GM18867 (cell line): ENCODE data around the gene GATB.
A peak's percentile ranks its signal among the peaks of the same experiment; 100 is the strongest.

Experiments
- ATAC-seq: cut with Tn5 transposase; IDR thresholded peaks from one replicate; pipeline ENCODE4 v1.9.1; 2021; ENCODE audit warnings: mild to moderate bottlenecking, moderate library complexity; ENCODE audit not compliant: unreplicated experiment

Gene GATB

GRCh38 chr4:151760712-151761661, at the start of gene GATB:
TSS of gene GATB (minus strand) at chr4:151761007. CDS start at chr4:151760982, 25 bp downstream.
- peak; percentile 99 for ATAC-seq

- ATAC-seq: no peak
Measured at GRCh38 chr4:151810476-151810875, 49.7 kb upstream of the GATB start.

GRCh38 chr4:151809716-151810115, 48.9 kb upstream of the GATB start:
- ATAC-seq: no peak

- no peak for ATAC-seq
Measured at GRCh38 chr4:151808542-151808941, 47.7 kb upstream of the GATB start.

GRCh38 chr4:151808120-151808529, 47.3 kb upstream of the GATB start:
- ATAC-seq: no peak

- ATAC-seq: no peak
Measured at GRCh38 chr4:151807220-151807619, 46.4 kb upstream of the GATB start.

GRCh38 chr4:151806511-151806927, 45.7 kb upstream of the GATB start:
- ATAC-seq: no peak

GRCh38 chr4:151804821-151805220, 44.0 kb upstream of the GATB start:
- no peak for ATAC-seq

GRCh38 chr4:151804086-151804630, 43.4 kb upstream of the GATB start:
- no peak for ATAC-seq

- no peak for ATAC-seq
Measured at GRCh38 chr4:151803246-151803645, 42.4 kb upstream of the GATB start.

GRCh38 chr4:151801547-151802516, 41.0 kb upstream of the GATB start:
- peak; percentile 48 for ATAC-seq

- peak; percentile 31 for ATAC-seq
Measured at GRCh38 chr4:151799417-151800012, 38.7 kb upstream of the GATB start.

GRCh38 chr4:151798678-151799416, 38.0 kb upstream of the GATB start:
- peak; percentile 91 for ATAC-seq

- ATAC-seq: no peak
Measured at GRCh38 chr4:151797853-151798252, 37.0 kb upstream of the GATB start.

GRCh38 chr4:151797131-151797530, 36.3 kb upstream of the GATB start:
- no peak for ATAC-seq

- no peak for ATAC-seq
Measured at GRCh38 chr4:151796106-151796505, 35.3 kb upstream of the GATB start.

GRCh38 chr4:151792995-151793394, 32.2 kb upstream of the GATB start:
- no peak for ATAC-seq

- ATAC-seq: no peak
Measured at GRCh38 chr4:151792530-151792929, 31.7 kb upstream of the GATB start.

GRCh38 chr4:151788021-151788420, 27.2 kb upstream of the GATB start:
- ATAC-seq: no peak

GRCh38 chr4:151786158-151786495, 25.3 kb upstream of the GATB start:
- no peak for ATAC-seq
